Left ventricle myocardium superior (tissue), 1 donor: Measurements from ENCODE around the gene AP5Z1. TPM values are rescaled to one million over a fixed set of nuclear protein-coding genes. Genes with fewer than 3 reads are reported as not detected.

Experiments
- ATAC-seq: fragments of 200-7000 bp; cut with Tn5 transposase; one replicate; pipeline ENCODE4 v1.9.1; 2020; ENCODE audit warnings: mild to moderate bottlenecking, moderate library complexity
- DNase-seq: peaks from one replicate; pipeline ENCODE4 v3.0.0-alpha.2; 2020
- intact Hi-C: fragments of 100-400 bp; cut with micrococcal nuclease; formaldehyde crosslinking; loops from one replicate; pipeline ENCODE4 v1.11.0; 2022
- microRNA-seq: library from miRNA; unstranded; fragments of <30 nt; microRNA quantifications from one replicate; pipeline ENCODE4 v1.2.0, GENCODE V29; 2020; ENCODE audit warnings: borderline number of aligned reads
- total RNA-seq: library from RNA; stranded (reverse); fragmentation: NEBNext Ultra II Directional; extraction: Animal tissue kit (Norgen Biotek cat#: 25700); gene quantifications from one replicate; pipeline ENCODE4 v1.2.1, GENCODE V29; 2021
- donor health status: DM: no; HTN: yes; CAD: no; lungs with severe emphysema.

AP5Z1 gene
- total RNA-seq, 1 donor from 2014 or later: 10.5 TPM

GRCh38 chr7:4833176-4833575, 57.8 kb downstream of the AP5Z1 start:
- DNase-seq: no peak
- intact Hi-C loops: no loop called here
- no peak for ATAC-seq

GRCh38 chr7:4833691-4834600, 58.5 kb downstream of the AP5Z1 start:
- DNase-seq: no peak
- intact Hi-C loops: no loop called here
- no peak for ATAC-seq

- no peak for DNase-seq
- intact Hi-C loops: no loop called here
- no peak for ATAC-seq
Observed at GRCh38 chr7:4834601-4835397, 59.4 kb downstream of the AP5Z1 start.

GRCh38 chr7:4835398-4836205, 60.2 kb downstream of the AP5Z1 start:
- DNase-seq (no peak), ATAC-seq (no peak)
- intact Hi-C loops: no loop called here

DNA sequence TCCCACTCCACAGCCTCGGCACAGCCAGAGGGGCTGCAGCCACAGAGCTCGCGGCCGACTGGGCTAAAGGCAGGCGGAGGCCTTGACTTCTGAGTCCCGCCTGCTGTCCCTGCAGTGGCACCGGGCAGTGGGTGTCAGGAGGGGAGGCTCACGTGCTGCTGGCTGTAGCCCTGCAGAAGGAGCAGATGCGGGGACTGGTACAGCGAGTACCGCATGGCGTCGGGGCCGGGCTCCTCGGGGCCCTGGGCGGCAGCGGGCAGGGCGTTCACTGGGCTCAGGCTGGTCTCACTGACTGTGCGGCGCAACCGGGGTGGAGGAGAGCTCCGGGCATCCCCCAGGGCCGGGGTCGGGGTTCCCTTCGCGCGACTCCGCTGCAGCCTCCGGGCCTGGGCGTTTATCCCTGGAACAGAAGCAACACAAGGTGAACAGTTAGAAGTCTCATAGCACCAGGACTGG, 60.8 kb downstream of the AP5Z1 start:
- DNase-seq (no peak), ATAC-seq (no peak)
- intact Hi-C loops: no loop called here

- ATAC-seq (peak; percentile 35), DNase-seq (no peak)
- intact Hi-C loops: no loop called here
Observed at GRCh38 chr7:4837041-4837802, 61.8 kb downstream of the AP5Z1 start.

DNA sequence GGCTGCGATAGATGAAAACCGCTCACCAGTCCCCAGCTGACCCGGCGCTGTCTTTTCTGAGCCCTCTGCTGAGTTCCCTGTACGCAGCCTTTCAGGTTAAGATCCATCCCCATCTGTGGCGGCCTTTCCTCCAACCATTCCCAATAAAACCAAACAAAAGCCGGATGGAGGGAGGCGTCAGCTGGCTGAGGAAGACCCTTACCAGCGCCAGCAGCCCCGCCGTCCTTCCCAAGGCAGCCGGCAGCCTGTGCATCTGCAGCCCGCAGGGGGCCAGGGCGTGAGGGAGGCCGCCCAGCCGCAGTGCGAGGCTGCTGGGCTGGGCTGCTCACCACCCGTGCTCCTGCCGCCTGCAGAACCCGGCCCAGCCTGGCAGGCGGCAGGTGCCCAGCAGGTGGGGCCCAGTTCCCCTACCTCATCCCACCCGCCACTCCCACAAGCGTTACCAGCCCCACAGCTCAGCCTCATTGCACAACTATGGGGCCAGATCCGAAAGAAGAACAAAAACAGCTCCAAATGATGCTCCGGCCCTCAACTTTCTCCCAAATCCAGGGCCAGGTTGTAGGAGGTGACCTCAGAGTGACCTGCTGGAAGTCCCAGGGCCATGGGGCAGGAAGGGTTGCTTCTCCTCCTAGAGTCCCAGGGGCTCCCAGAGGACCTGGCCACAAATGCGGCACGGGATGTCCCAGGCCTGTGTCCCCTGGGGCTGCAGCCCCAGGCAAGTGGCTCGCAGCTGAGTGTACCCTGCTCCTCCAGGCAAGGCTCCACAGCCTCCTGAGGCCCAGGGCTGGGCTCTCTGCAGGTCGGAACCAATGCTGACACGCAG, 62.6 kb downstream of the AP5Z1 start:
- DNase-seq: no peak
- ATAC-seq: peak; percentile 54

DNA sequence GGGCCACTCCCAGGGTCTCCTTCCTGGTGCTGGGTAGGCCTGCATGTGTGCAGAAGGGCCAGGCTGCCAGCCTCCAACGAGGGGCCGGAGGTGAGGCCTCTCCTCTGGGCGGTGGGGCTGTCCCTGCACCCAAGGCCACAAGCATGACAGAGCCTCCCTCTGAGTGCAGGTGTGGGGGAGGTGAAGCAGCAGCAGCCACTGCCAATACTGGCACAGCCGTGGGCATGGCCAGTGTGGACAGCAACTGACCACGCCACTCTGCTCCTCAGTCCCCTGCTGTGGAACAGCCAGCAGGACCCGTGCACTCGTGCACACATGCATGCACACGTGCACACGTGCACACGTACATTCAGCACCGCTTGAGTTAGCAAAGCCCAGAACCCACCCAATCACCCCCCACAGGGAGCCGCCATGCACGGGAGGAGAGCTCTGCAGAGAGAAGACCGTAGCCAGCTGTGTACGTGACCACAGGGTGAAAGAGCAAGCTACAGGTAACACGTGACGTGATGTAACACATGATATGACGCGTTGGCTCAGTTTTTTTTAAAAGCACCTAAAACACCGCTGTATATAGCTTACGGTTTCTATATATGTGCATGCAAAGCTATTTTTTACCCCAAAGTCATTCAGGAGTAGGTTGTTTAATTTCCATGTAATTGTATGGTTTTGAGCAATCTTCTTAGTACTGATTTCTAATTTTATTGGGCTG, 63.4 kb downstream of the AP5Z1 start:
- DNase-seq: no peak
- no peak for ATAC-seq
- intact Hi-C loops: no loop called here

More for the DNA sequence above, 62.6 kb downstream of the AP5Z1 start:
- intact Hi-C loops: no loop called here

DNA sequence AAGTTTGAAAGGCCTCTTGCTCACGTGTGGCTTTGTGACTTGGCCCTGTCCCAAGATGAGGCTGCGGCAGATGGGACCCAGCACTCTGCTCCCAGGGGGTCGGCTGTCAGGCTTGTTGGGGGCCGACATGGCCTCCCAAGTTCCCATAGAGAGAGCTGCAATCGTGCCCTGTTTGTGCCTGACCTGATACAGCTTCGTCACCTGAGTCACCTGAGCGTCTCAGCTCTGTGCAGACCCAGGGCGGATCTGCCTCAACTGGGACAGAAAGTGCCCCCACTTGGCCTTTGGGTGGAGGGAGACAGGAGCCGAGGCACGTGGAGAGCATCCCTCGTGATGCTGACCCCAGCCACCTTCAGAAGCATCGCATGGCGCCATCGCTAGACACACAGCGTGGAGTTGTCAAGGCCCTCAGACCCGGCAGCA, 64.7 kb downstream of the AP5Z1 start:
- no peak for ATAC-seq
- DNase-seq: no peak
- intact Hi-C loops: no loop called here

Small RNA genes lying within 50 kb of the gene (microRNA-seq; reads per million reads assigned to microRNA genes)
- not detected for gene MIR4656

Other genes starting within 250 kb of the AP5Z1 start
- 17.7 TPM for gene FOXK1, start 93.3 kb upstream of the AP5Z1 start, total RNA-seq
- 0.05 TPM for gene PAPOLB, start 86.4 kb downstream of the AP5Z1 start, total RNA-seq
- gene RADIL, start 108.1 kb downstream of the AP5Z1 start, total RNA-seq: 2.8 TPM
- gene MMD2, start 183.6 kb downstream of the AP5Z1 start, total RNA-seq: not detected